Testis (tissue), 3 donors: ENCODE data around the gene TEP1. TPM values are rescaled to one million over a fixed set of nuclear protein-coding genes. Genes with fewer than 3 reads are reported as not detected.

Experiments used
- DNase-seq: peaks from one replicate; pipeline ENCODE4 v3.0.0-alpha.2; 2019
- H3K27ac ChIP-seq, 2 donors: fragments of 200-600 bp; sonication (generic); one replicate each; pipeline ENCODE4 v1.5.1; 2019
- H3K27me3 ChIP-seq: fragments of 200-600 bp; sonication (generic); one replicate; pipeline ENCODE4 v1.5.1; 2019
- H3K36me3 ChIP-seq: fragments of 200-600 bp; sonication (generic); one replicate; pipeline ENCODE4 v1.5.1; 2017; ENCODE audit warnings: low read depth; ENCODE audit errors: missing control alignments
- H3K4me1 ChIP-seq: fragments of 200-600 bp; sonication (generic); one replicate; pipeline ENCODE4 v1.5.1; 2019
- H3K4me3 ChIP-seq, 2 donors: fragments of 200-600 bp; sonication (generic); one replicate each; pipeline ENCODE4 v1.5.1; 2017 to 2019
- H3K9me3 ChIP-seq: fragments of 200-600 bp; sonication (generic); one replicate; pipeline ENCODE4 v1.5.1; 2017
- POLR2A ChIP-seq: fragments of 450-650 bp; IDR thresholded peaks from one replicate; pipeline ENCODE4 v1.6.1; 2017; ENCODE audit warnings: antibody characterized with exemption, mild to moderate bottlenecking, moderate library complexity
- WGBS, 2 donors: methylation state at CpG; one replicate each; pipeline ENCODE4 v1.1.5; 2018; 5-methylcytosine and 5-hydroxymethylcytosine counted together
- intact Hi-C: fragments of 100-400 bp; cut with DNase I; formaldehyde crosslinking; loops from one replicate; pipeline ENCODE4 v1.15.1; 2023; ENCODE audit warnings: low total_unique reads
- polyA plus RNA-seq: library from polyadenylated mRNA; stranded (reverse); fragments of 350-450 nt; fragmentation: Illumina TruSeq; extraction: RNeasy Lipid Tissue Mini Kit (QIAGEN cat#74804); gene quantifications from one replicate; pipeline ENCODE4 v1.2.3, GENCODE V29; 2014; ENCODE audit warnings: low read depth, low replicate concordance; ENCODE audit not compliant: insufficient read depth
- total RNA-seq, 2 donors: library from RNA; depleted of rRNA; stranded (reverse); fragments of >200 nt; gene quantifications; one replicate each; pipeline ENCODE4 v1.2.3, GENCODE V29; 2016
- TF ChIP-seq, protein P1 (sequence below), 3 experiments: fragments of 450-650 bp in 2 of 3; fragments of 200-600 bp in 1 of 3; sonication (generic) in 1 of 3; IDR thresholded peaks; one replicate each; pipeline ENCODE4 v1.5.1; 2016 to 2019; ENCODE audit warnings: antibody characterized with exemption in 3 of 3, mild to moderate bottlenecking in 2 of 3, moderate library complexity in 1 of 3

Gene TEP1
- total and polyA plus RNA-seq, 3 donors from 2014 or later: 11.6 to 19.1 (median 16.5) TPM

DNA sequence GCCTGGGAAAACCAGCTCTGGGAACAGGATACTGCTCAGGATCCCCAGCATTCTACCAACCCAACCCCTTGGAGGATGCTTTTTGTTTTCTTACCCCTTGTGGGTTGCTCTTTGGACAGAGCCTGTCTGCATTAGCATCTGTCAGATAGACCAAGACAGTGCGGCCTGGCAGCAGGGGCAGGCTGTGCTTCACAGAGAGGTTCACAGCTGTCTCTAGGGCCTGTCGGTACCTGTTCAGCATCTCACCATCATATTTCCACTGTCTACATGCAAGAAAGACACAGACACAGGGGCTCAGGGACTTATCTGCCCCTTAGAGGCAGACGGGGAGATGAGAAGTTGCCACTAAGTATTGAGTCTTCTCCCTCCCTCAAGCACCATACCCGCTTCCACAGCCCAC lies 21.8 kb downstream of the TEP1 start:
- Histone ChIP-seq H3K27me3 (no peaks in the 10 kb centered on the region), H3K9me3 (no peaks in the 10 kb centered on the region), H3K36me3 (no peaks in the 10 kb centered on the region), H3K4me3 (no peak overlapping the region), H3K27ac (no peak overlapping the region), H3K4me1 (no peaks in the 10 kb centered on the region)
- 89 to 92% methylated on average over 4 of the region's 4 CpGs for WGBS, 2 donors
- intact Hi-C loops: no loop called here
- TF ChIP-seq, protein P1, sequence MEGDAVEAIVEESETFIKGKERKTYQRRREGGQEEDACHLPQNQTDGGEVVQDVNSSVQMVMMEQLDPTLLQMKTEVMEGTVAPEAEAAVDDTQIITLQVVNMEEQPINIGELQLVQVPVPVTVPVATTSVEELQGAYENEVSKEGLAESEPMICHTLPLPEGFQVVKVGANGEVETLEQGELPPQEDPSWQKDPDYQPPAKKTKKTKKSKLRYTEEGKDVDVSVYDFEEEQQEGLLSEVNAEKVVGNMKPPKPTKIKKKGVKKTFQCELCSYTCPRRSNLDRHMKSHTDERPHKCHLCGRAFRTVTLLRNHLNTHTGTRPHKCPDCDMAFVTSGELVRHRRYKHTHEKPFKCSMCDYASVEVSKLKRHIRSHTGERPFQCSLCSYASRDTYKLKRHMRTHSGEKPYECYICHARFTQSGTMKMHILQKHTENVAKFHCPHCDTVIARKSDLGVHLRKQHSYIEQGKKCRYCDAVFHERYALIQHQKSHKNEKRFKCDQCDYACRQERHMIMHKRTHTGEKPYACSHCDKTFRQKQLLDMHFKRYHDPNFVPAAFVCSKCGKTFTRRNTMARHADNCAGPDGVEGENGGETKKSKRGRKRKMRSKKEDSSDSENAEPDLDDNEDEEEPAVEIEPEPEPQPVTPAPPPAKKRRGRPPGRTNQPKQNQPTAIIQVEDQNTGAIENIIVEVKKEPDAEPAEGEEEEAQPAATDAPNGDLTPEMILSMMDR (IDR thresholded peaks at IDR 0.05): no peak
- no peak for TF ChIP-seq POLR2A
- no peak for DNase-seq

- TF ChIP-seq, protein P1 (IDR thresholded peaks at IDR 0.05): no peak
- TF ChIP-seq POLR2A: no peak
- no peak overlapping the region for H3K4me3 ChIP-seq
- no peaks in the 10 kb centered on the region for H3K9me3 ChIP-seq
- intact Hi-C loops: no loop called here
- no peaks in the 10 kb centered on the region for H3K36me3 ChIP-seq
- H3K27me3 ChIP-seq: no peaks in the 10 kb centered on the region
- no peak overlapping the region for H3K27ac ChIP-seq
- no peaks in the 10 kb centered on the region for H3K4me1 ChIP-seq
- DNase-seq: no peak
- 63% methylated on average over 4 of the region's 4 CpGs for WGBS, 2 donors
These were observed 25.1 kb downstream of the TEP1 start for GRCh38 chr14:20388159-20388558.

- H3K27ac ChIP-seq: no peak overlapping the region
- TF ChIP-seq POLR2A: no peak
- TF ChIP-seq, protein P1 (IDR thresholded peaks at IDR 0.05): no peak
- 90 to 99% methylated on average over 6 of the region's 6 CpGs for WGBS, 2 donors
- DNase-seq: no peak
- H3K4me3 ChIP-seq: no peak overlapping the region
- no peaks in the 10 kb centered on the region for H3K4me1 ChIP-seq
- H3K36me3 ChIP-seq: no peaks in the 10 kb centered on the region
- H3K9me3 ChIP-seq: no peaks in the 10 kb centered on the region
- no peaks in the 10 kb centered on the region for H3K27me3 ChIP-seq
- intact Hi-C loops: no loop called here
These were observed 25.7 kb downstream of the TEP1 start for GRCh38 chr14:20387576-20387975.

- no peaks in the 10 kb centered on the region for H3K4me1 ChIP-seq
- intact Hi-C loops: no loop called here
- no peak overlapping the region for H3K27ac ChIP-seq
- no peaks in the 10 kb centered on the region for H3K36me3 ChIP-seq
- WGBS, 2 donors: 71 to 90% methylated on average over 13 to 17 of the region's 17 CpGs
- H3K4me3 ChIP-seq: no peak overlapping the region
- no peak for DNase-seq
- H3K27me3 ChIP-seq: no peaks in the 10 kb centered on the region
- no peak for TF ChIP-seq POLR2A
- TF ChIP-seq, protein P1 (IDR thresholded peaks at IDR 0.05): no peak
- H3K9me3 ChIP-seq: no peaks in the 10 kb centered on the region
These were observed 26.9 kb downstream of the TEP1 start for GRCh38 chr14:20386276-20386855.

- TF ChIP-seq POLR2A: no peak
- TF ChIP-seq, protein P1 (IDR thresholded peaks at IDR 0.05): no peak
- intact Hi-C loops: no loop called here
- Histone ChIP-seq H3K4me3 (no peak overlapping the region), H3K27ac (no peak overlapping the region), H3K4me1 (no peaks in the 10 kb centered on the region), H3K36me3 (no peaks in the 10 kb centered on the region), H3K9me3 (no peaks in the 10 kb centered on the region), H3K27me3 (no peaks in the 10 kb centered on the region)
- 86 to 92% methylated on average over 5 of the region's 5 CpGs for WGBS, 2 donors
- no peak for DNase-seq
These were observed 28.4 kb downstream of the TEP1 start for GRCh38 chr14:20384886-20385285.
